NCI-H82 (cell line): Measurements from ENCODE around the gene FEM1A.
"Not testable (repeated sequence)": the region's sequence is repeated elsewhere in the genome, so short reads cannot be mapped to it uniquely, and the experiment has no call there.

Source experiments
- DNase-seq: peaks from one replicate; lab custom pipeline; 2025; lab: John Stamatoyannopoulos, UW

FEM1A gene

DNA sequence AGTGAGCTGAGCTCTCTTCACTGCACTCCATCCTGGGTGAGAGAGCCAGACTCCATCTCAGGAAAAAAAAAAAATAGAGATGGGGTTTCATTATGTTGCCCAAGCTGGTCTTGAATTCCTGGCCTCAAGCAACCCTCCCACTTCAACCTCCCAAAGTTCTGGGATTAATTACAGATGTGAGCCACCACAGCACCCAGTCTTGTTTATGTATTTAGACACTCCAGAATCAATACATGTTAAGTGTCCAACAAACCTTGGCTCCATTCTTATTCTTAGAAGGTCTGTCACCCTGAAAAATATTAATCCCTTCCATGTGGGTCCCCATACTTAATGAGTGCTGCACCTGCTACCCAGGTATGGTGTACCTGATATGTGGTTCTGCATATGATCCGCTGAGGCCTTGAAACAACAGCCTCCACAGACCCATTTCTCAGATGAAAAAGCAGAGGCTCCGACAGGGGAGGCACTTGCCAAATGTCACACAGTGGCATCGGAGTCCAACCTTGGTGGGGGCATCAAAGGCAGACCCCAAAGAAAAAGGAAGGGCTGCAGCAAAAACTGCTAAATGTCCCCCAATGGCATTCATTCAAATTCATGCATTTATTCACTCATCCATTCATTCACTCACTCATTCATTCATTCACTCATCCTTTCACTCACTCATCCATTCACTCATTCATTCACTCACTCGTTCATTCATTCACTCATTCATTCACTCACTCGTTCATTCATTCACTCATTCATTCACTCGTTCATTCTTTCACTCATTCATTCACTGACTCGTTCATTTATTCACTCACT lies 23.3 kb downstream of the FEM1A start:
- no peak for DNase-seq

GRCh38 chr19:4815426-4816201 lies 24.1 kb downstream of the FEM1A start:
- DNase-seq = peak; percentile 98

GRCh38 chr19:4816202-4816949 lies 24.8 kb downstream of the FEM1A start:
- DNase-seq = no peak

- no peak for DNase-seq
Measured at GRCh38 chr19:4816950-4817278, 25.4 kb downstream of the FEM1A start.

GRCh38 chr19:4817467-4818277 lies 26.1 kb downstream of the FEM1A start:
- no peak for DNase-seq

DNA sequence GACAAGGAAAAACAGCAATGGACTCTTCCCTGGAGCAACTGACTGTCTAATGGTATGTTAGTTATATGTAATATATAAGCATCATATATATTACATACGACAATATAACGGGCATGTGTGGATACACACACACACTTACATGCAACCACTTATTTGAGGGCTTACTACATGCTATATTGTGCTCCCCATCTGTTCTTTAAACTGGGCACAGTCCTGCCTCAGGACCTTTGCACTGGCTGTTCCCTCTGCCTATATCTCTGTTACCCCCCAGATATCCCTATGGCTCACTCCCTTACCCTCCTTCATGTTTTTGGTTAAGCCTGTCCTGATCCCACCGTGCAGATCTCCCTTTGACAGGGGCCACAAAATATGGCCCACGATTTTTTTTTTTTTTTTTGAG lies 29.7 kb downstream of the FEM1A start:
- no peak for DNase-seq

- not testable (repeated sequence) for DNase-seq
Measured at GRCh38 chr19:4822354-4822753, 30.8 kb downstream of the FEM1A start.

GRCh38 chr19:4823577-4823976 lies 32.0 kb downstream of the FEM1A start:
- DNase-seq = no peak

- DNase-seq = no peak
Measured at GRCh38 chr19:4829001-4829712, 37.6 kb downstream of the FEM1A start.

DNA sequence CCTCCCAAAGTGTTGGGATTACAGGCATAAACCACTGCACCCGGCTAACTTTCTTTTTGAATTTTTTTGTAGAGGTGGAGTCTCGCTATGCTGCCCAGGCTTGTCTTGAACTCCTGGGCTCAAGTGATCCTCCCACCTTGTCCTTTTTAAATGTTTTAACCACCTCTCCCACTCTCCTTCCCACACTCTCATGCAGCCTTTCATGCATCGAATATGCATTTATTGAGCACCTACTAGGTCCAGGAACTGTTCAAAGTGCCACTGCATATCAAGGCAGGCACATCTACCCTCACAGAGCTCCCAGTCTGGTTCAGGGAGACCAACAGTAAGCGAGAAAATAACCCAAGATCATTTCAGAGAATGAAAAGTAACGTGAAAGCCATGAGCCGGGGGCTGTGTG lies 38.8 kb downstream of the FEM1A start:
- DNase-seq = no peak

GRCh38 chr19:4830768-4831265 lies 39.3 kb downstream of the FEM1A start:
- no peak for DNase-seq

GRCh38 chr19:4831304-4831978 lies 39.9 kb downstream of the FEM1A start, which contains the start of gene TICAM1:
TSS of gene TICAM1 (minus strand) at chr19:4831712. CDS start at chr19:4818377, 13,335 bp downstream.
- peak; percentile 10 for DNase-seq

- DNase-seq = not testable (repeated sequence)
Measured at GRCh38 chr19:4831979-4832340, 40.4 kb downstream of the FEM1A start.

GRCh38 chr19:4832776-4833175 lies 41.2 kb downstream of the FEM1A start:
- DNase-seq = no peak

- no peak for DNase-seq
Measured at GRCh38 chr19:4839192-4839591, 47.7 kb downstream of the FEM1A start.

- no peak for DNase-seq
Measured at GRCh38 chr19:4843647-4843965, 52.1 kb downstream of the FEM1A start.

DNA sequence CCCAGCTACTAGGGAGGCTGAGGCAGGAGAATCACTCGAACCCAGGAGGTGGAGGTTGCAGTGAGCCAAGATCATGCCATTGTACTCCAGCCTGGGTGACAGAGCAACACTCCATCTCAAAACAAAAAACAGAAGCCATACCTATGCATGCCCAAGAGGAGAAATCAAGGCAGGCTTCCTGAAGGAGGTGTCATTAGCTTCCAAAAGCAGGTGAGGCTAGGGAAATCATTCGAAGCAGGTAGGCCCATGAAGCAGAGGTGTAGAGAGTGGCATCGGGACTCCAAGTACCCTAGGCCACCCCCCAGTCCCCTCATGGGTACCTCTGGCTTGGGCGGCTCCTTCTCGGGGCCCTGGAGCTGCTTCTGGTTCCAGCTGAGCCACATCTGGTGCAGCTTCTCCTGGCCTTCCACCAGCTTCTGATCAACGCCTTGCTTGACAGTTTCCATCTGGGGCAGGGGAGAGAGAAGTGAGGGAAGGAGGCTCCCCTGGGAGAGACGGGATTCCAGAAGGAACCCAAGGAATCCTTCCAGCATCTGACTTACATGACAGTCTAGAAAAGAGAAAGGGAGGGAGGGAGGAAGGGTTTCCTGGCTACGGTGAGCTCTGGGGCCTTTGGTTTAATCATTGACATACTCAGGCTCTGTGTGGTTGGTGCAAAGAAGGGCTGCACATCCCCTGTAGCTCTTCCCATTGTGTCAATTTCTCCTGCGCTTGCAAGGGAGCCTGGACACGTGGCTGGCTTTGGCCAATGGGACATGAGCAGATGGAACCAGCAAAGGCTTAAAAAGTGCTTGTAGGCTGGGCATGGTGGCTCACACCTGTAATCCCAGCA lies 53.0 kb downstream of the FEM1A start:
- no peak for DNase-seq

GRCh38 chr19:4845975-4846374 lies 54.4 kb downstream of the FEM1A start:
- not testable (repeated sequence) for DNase-seq

- no peak for DNase-seq
Measured at GRCh38 chr19:4847190-4847973, 55.8 kb downstream of the FEM1A start.
